IMR-90 (cell line): ENCODE measurements around the gene NEXN. TPM values are rescaled to one million over a fixed set of nuclear protein-coding genes. Genes with fewer than 3 reads are reported as not detected.

ENCODE experiments used
- ATAC-seq: fragments of 200-7000 bp; cut with Tn5 transposase; 2 replicates; pipeline ENCODE4 v1.9.1; 2020; ENCODE audit warnings: low read depth, mild to moderate bottlenecking, moderate library complexity
- BruUV-seq: library from RNA; stranded (reverse); fragments of 400-500 nt; replicated peaks from 2 replicates; lab custom pipeline; 2021; lab: Mats Ljungman, UMichigan
- CTCF ChIA-PET: fragments of 300-600 bp; formaldehyde crosslinking; extraction: SDS; loops from one replicate; lab custom pipeline; 2021; ENCODE audit warnings: antibody characterized with exemption; lab: Yijun Ruan, JAX
- POLR2A ChIA-PET: fragments of 300-600 bp; sonication (Branson Sonifier 250); formaldehyde crosslinking; loops from one replicate; lab custom pipeline; 2022; ENCODE audit warnings: antibody characterized with exemption; ENCODE audit not compliant: unreplicated experiment; lab: Charles Lee
- DNase-seq: peaks from one replicate; pipeline ENCODE4 v3.0.0; 2013
- H2AFZ ChIP-seq: replicated peaks from 2 replicates; pipeline ENCODE3; 2013; ENCODE audit warnings: low read length, mild to moderate bottlenecking; ENCODE audit not compliant: poor library complexity
- H2AK5ac ChIP-seq: 2 replicates; pipeline ENCODE4 v1.6.1; 2013; ENCODE audit warnings: low read depth, low read length, inconsistent platforms
- H2AK9ac ChIP-seq: replicated peaks from 2 replicates; pipeline ENCODE3; 2013; ENCODE audit warnings: mild to moderate bottlenecking, low read depth, low read length, moderate library complexity; ENCODE audit not compliant: poor library complexity
- H2BK120ac ChIP-seq: 2 replicates; pipeline ENCODE4 v1.6.1; 2013; ENCODE audit warnings: low read depth, low read length, inconsistent platforms
- H2BK15ac ChIP-seq: 3 replicates; pipeline ENCODE4 v1.6.1; 2013; ENCODE audit warnings: low read depth, low read length, inconsistent platforms
- H2BK20ac ChIP-seq: 2 replicates; pipeline ENCODE4 v1.6.1; 2013; ENCODE audit warnings: low read depth, mild to moderate bottlenecking, inconsistent platforms, low read length, moderate library complexity
- H2BK5ac ChIP-seq: 2 replicates; pipeline ENCODE4 v1.6.1; 2013; ENCODE audit warnings: mild to moderate bottlenecking, low read depth, low read length, inconsistent platforms; ENCODE audit not compliant: poor library complexity, severe bottlenecking
- H3K14ac ChIP-seq: replicated peaks from 2 replicates; pipeline ENCODE4 v1.6.1; 2013; ENCODE audit warnings: low read depth, low read length, inconsistent platforms
- H3K18ac ChIP-seq: 2 replicates; pipeline ENCODE4 v1.6.1; 2013; ENCODE audit warnings: low read depth, low read length, control low read depth
- H3K23ac ChIP-seq: 2 replicates; pipeline ENCODE4 v1.6.1; 2013; ENCODE audit warnings: low read depth, low read length, inconsistent platforms
- H3K27ac ChIP-seq: 2 replicates; pipeline ENCODE4 v1.5.1; 2013; ENCODE audit warnings: mild to moderate bottlenecking, control low read depth, low read length; ENCODE audit not compliant: insufficient read depth
- H3K27me3 ChIP-seq: 2 replicates; pipeline ENCODE4 v1.6.1; 2013; ENCODE audit warnings: low read length; ENCODE audit not compliant: control insufficient read depth, insufficient read depth
- H3K36me3 ChIP-seq: 2 replicates; pipeline ENCODE4 v1.6.1; 2013; ENCODE audit warnings: low read length, mixed read lengths; ENCODE audit not compliant: control insufficient read depth, insufficient read depth
- H3K4ac ChIP-seq: 2 replicates; pipeline ENCODE4 v1.6.1; 2013; ENCODE audit warnings: low read depth, low read length, inconsistent platforms
- H3K4me1 ChIP-seq: 2 replicates; pipeline ENCODE4 v1.6.1; 2013; ENCODE audit warnings: low read length, mixed read lengths; ENCODE audit not compliant: control insufficient read depth, insufficient read depth
- H3K4me2 ChIP-seq: 2 replicates; pipeline ENCODE4 v1.6.1; 2013; ENCODE audit warnings: low read depth, mild to moderate bottlenecking, control low read depth, low read length, moderate library complexity
- H3K4me3 ChIP-seq: 2 replicates; pipeline ENCODE4 v1.5.1; 2013; ENCODE audit warnings: low read depth, mild to moderate bottlenecking, control low read depth, low read length, moderate library complexity; ENCODE audit not compliant: insufficient read depth
- H3K56ac ChIP-seq: 2 replicates; pipeline ENCODE4 v1.6.1; 2013; ENCODE audit warnings: low read length, inconsistent platforms; ENCODE audit not compliant: insufficient read depth; ENCODE audit errors: extremely low read depth
- H3K79me1 ChIP-seq, 2 experiments: 2 replicates each; pipeline ENCODE4 v1.6.1; 2013; ENCODE audit warnings: low read length in 2 of 2, inconsistent platforms in 1 of 2, low read depth in 1 of 2
- H3K9ac ChIP-seq: 2 replicates; pipeline ENCODE4 v1.6.1; 2013; ENCODE audit warnings: low read depth, low read length, control low read depth
- H3K9me1 ChIP-seq: 2 replicates; pipeline ENCODE4 v1.6.1; 2013; ENCODE audit warnings: low read length, inconsistent platforms; ENCODE audit not compliant: insufficient read depth
- H3K9me3 ChIP-seq: 2 replicates; pipeline ENCODE4 v1.6.1; 2013; ENCODE audit warnings: low read length; ENCODE audit not compliant: control insufficient read depth, insufficient read depth
- H4K20me1 ChIP-seq: 2 replicates; pipeline ENCODE4 v1.6.1; 2013; ENCODE audit warnings: low read length, inconsistent platforms; ENCODE audit not compliant: insufficient read depth
- H4K5ac ChIP-seq: 2 replicates; pipeline ENCODE4 v1.6.1; 2013; ENCODE audit warnings: mild to moderate bottlenecking, low read depth, low read length, control low read depth
- H4K8ac ChIP-seq, 2 experiments: 2 replicates each; pipeline ENCODE4 v1.6.1; 2013; ENCODE audit warnings: low read depth in 2 of 2, low read length in 2 of 2, control low read depth in 1 of 2, inconsistent platforms in 1 of 2
- H4K91ac ChIP-seq: 2 replicates; pipeline ENCODE4 v1.6.1; 2013; ENCODE audit warnings: low read depth, low read length, inconsistent platforms; ENCODE audit not compliant: insufficient read depth
- CEBPB ChIP-seq: IDR thresholded peaks from 2 replicates; pipeline ENCODE4 v1.6.1; 2012; ENCODE audit warnings: low read depth, low read length, improper control_type of control experiment
- FOS ChIP-seq: fragments of 150-350 bp; IDR thresholded peaks from 2 replicates; pipeline ENCODE4 v1.6.1; 2016; ENCODE audit warnings: low read depth, low read length
- MAFK ChIP-seq: IDR thresholded peaks from 2 replicates; pipeline ENCODE4 v1.6.1; 2012; ENCODE audit warnings: low read depth, low read length, improper control_type of control experiment
- MAZ ChIP-seq: IDR thresholded peaks from 2 replicates; pipeline ENCODE4 v1.6.1; 2012; ENCODE audit warnings: low read depth, mild to moderate bottlenecking, low read length, improper control_type of control experiment, moderate library complexity, borderline replicate concordance
- NFE2L2 ChIP-seq: fragments of 150-350 bp; IDR thresholded peaks from 2 replicates; pipeline ENCODE4 v1.6.1; 2016; ENCODE audit warnings: low read depth, mild to moderate bottlenecking, low read length
- RAD21 ChIP-seq: IDR thresholded peaks from 2 replicates; pipeline ENCODE4 v1.6.1; 2012; ENCODE audit warnings: low read length, improper control_type of control experiment
- RCOR1 ChIP-seq: IDR thresholded peaks from 2 replicates; pipeline ENCODE4 v1.6.1; 2012; ENCODE audit warnings: mild to moderate bottlenecking, low read length, improper control_type of control experiment; ENCODE audit not compliant: insufficient replicate concordance
- RFX5 ChIP-seq: IDR thresholded peaks from 2 replicates; pipeline ENCODE4 v1.8.0; 2012; ENCODE audit warnings: low read depth, mild to moderate bottlenecking, low read length, moderate library complexity
- SMC3 ChIP-seq: fragments of 150-350 bp; IDR thresholded peaks from 2 replicates; pipeline ENCODE4 v1.6.1; 2016; ENCODE audit warnings: low read depth, mild to moderate bottlenecking, antibody characterized with exemption, low read length, moderate library complexity
- WGBS, 2 experiments: methylation state at CpG; one replicate each; pipeline versions ENCODE4 v1.1.5 to v1.1.7; 2013; ENCODE audit warnings: missing lambda C conversion rate in 2 of 2; ENCODE audit not compliant: insufficient read length in 1 of 2; ENCODE audit errors: extremely low coverage in 2 of 2; 5-methylcytosine and 5-hydroxymethylcytosine counted together
- dilution Hi-C: fragments of 300-500 bp; cut with HindIII; formaldehyde crosslinking; loops from one replicate; pipeline ENCODE4 v1.14.3; 2018; ENCODE audit warnings: low sequenced_read_pairs; ENCODE audit not compliant: unreplicated experiment
- in situ Hi-C: fragments of 300-500 bp; cut with MboI; formaldehyde crosslinking; loops from 3 replicates; pipeline ENCODE4 v1.14.3; 2019; ENCODE audit warnings: low sequenced_read_pairs, inconsistent platforms, mixed read lengths
- intact Hi-C: fragments of 100-400 bp; cut with micrococcal nuclease; formaldehyde crosslinking; loops from 2 replicates; pipeline ENCODE4 v1.10.0; 2022
- polyA plus RNA-seq, 3 experiments: library from polyadenylated mRNA; depleted of rRNA; stranded (reverse); fragments of >200 nt; gene quantifications; 2 replicates each; pipeline ENCODE4 v1.2.3, GENCODE V29; 2012; ENCODE audit warnings: low replicate concordance in 1 of 3
- total RNA-seq: library from RNA; depleted of rRNA; stranded (reverse); fragments of >200 nt; gene quantifications from 2 replicates; pipeline ENCODE4 v1.2.3, GENCODE V29; 2012
- TF ChIP-seq, protein P1 (sequence below): fragments of 150-350 bp; IDR thresholded peaks from 2 replicates; pipeline ENCODE4 v1.6.1; 2017; ENCODE audit warnings: mild to moderate bottlenecking, antibody characterized with exemption, low read length, low read depth
- TF ChIP-seq, protein P2 (sequence below): conservative IDR thresholded peaks from 2 replicates; pipeline ENCODE4 v1.5.1; 2012; ENCODE audit warnings: mild to moderate bottlenecking, low read depth, low read length, improper control_type of control experiment
- TF ChIP-seq, protein P3 (sequence below): fragments of 150-350 bp; IDR thresholded peaks from 2 replicates; pipeline ENCODE4 v1.6.1; 2016; ENCODE audit warnings: low read depth, mild to moderate bottlenecking, low read length, moderate library complexity, borderline replicate concordance

The NEXN gene
- total and polyA plus RNA-seq, 2 of the 4 experiments (the other 2 are of a cell fraction): 5.2 to 16.1 TPM

DNA sequence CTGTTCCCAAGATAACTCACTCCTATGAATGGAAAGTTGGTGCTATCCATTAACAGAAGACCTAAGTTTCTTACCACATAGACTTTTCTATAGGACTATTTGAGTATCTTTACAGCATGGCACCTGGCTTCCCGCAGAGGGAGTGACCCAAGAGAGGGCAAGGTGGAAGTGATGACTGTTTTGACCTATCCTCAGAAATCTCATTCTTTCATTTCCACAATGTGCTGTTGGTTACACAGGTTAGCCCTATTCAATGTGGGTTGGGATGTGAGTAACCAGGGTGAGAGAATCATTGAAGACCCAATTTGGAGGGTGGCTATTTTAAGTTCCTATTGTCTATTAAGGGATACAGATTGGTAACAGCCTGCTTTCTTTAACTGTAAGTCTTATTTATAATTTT, 38.3 kb upstream of the NEXN start:
- CTCF ChIA-PET: interaction anchor here (0.7 to 1.4 kb wide), 2 partner anchors 18 to 35 kb away, joined by 3 read pairs; no protein-coding TSS in a partner anchor
- Histone ChIP-seq H2BK20ac (no peak overlapping the region), H3K79me1 (peaks cover 0 to 5% of the 10 kb centered on the region in 2 experiments; a peak in 3 of 4 replicates), H4K8ac (no peak overlapping the region), H3K23ac (no peak overlapping the region), H2AK5ac (no peak overlapping the region), H4K91ac (no peak overlapping the region), H2BK15ac (no peak overlapping the region), H2AK9ac (no peak overlapping the region), H3K4me2 (no peak overlapping the region), H4K5ac (no peak overlapping the region), H3K18ac (no peak overlapping the region), H3K9ac (no peak overlapping the region), H3K36me3 (no peaks in the 10 kb centered on the region), H3K27ac (no peak overlapping the region), H3K4me1 (peaks cover 2% of the 10 kb centered on the region; the same call in 1 of the 2 replicates), H2BK5ac (no peak overlapping the region), H3K27me3 (no peaks in the 10 kb centered on the region), H3K9me3 (no peaks in the 10 kb centered on the region), H3K4me3 (no peak overlapping the region), H3K4ac (no peak overlapping the region), H2AFZ (no peak overlapping the region), H2BK120ac (no peak overlapping the region), H3K56ac (no peak overlapping the region), H3K14ac (no peak overlapping the region), H4K20me1 (no peaks in the 10 kb centered on the region), H3K9me1 (0 out of 2 replicates have a peak, but pooled peaks cover 2% of the 10 kb centered on the region)
- POLR2A ChIA-PET: no interaction called here
- in situ Hi-C loops: no loop called here
- dilution Hi-C loops: no loop called here
- no peak for TF ChIP-seq SMC3
- TF ChIP-seq, protein P1, sequence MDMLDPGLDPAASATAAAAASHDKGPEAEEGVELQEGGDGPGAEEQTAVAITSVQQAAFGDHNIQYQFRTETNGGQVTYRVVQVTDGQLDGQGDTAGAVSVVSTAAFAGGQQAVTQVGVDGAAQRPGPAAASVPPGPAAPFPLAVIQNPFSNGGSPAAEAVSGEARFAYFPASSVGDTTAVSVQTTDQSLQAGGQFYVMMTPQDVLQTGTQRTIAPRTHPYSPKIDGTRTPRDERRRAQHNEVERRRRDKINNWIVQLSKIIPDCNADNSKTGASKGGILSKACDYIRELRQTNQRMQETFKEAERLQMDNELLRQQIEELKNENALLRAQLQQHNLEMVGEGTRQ: no peak
- no peak for TF ChIP-seq MAFK
- TF ChIP-seq CEBPB: no peak
- no peak for TF ChIP-seq FOS
- TF ChIP-seq, protein P2, sequence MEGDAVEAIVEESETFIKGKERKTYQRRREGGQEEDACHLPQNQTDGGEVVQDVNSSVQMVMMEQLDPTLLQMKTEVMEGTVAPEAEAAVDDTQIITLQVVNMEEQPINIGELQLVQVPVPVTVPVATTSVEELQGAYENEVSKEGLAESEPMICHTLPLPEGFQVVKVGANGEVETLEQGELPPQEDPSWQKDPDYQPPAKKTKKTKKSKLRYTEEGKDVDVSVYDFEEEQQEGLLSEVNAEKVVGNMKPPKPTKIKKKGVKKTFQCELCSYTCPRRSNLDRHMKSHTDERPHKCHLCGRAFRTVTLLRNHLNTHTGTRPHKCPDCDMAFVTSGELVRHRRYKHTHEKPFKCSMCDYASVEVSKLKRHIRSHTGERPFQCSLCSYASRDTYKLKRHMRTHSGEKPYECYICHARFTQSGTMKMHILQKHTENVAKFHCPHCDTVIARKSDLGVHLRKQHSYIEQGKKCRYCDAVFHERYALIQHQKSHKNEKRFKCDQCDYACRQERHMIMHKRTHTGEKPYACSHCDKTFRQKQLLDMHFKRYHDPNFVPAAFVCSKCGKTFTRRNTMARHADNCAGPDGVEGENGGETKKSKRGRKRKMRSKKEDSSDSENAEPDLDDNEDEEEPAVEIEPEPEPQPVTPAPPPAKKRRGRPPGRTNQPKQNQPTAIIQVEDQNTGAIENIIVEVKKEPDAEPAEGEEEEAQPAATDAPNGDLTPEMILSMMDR: no peak
- no peak for TF ChIP-seq RFX5
- no peak for TF ChIP-seq MAZ
- no peak for TF ChIP-seq RAD21
- TF ChIP-seq RCOR1: no peak
- no peak for TF ChIP-seq NFE2L2
- TF ChIP-seq, protein P3, sequence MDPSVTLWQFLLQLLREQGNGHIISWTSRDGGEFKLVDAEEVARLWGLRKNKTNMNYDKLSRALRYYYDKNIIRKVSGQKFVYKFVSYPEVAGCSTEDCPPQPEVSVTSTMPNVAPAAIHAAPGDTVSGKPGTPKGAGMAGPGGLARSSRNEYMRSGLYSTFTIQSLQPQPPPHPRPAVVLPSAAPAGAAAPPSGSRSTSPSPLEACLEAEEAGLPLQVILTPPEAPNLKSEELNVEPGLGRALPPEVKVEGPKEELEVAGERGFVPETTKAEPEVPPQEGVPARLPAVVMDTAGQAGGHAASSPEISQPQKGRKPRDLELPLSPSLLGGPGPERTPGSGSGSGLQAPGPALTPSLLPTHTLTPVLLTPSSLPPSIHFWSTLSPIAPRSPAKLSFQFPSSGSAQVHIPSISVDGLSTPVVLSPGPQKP: no peak
- intact Hi-C loops: no loop called here
- no CpG with 5 or more reads among the region's 1 CpG for WGBS, 2 experiments
- DNase-seq (no peak), ATAC-seq (no peak)
- BruUV-seq: no TSS peak
